Measurements from ENCODE around the gene HTRA2. TPM values are rescaled to one million over a fixed set of nuclear protein-coding genes. Genes with fewer than 3 reads are reported as not detected.

Gene HTRA2
- total RNA-seq, 1 donor from 2014 or later: 64.1 TPM

GRCh38 chr2:74495440-74495839, 34.3 kb upstream of the HTRA2 start:
- no peak overlapping the region for H3K4me3 Mint-ChIP-seq (ENCODE audit: low read depth)
- peaks cover 15% of the 10 kb centered on the region for H3K4me1 Mint-ChIP-seq (ENCODE audit: low read depth)
- peaks cover 13% of the 10 kb centered on the region for H3K27me3 Mint-ChIP-seq (ENCODE audit: low read depth)
- H3K36me3 Mint-ChIP-seq (ENCODE audit: low read depth): peaks cover 41% of the 10 kb centered on the region
- DNase-seq (ENCODE audit: low spot score): no peak
- H3K27ac Mint-ChIP-seq: no peak overlapping the region
- intact Hi-C loops (cut with micrococcal nuclease): loop anchor here (5.0 to 10.0 kb wide), 2 partner anchors 37 to 339 kb away; partner anchors contain the start of gene HK2
- no peaks in the 10 kb centered on the region for H3K9me3 Mint-ChIP-seq

GRCh38 chr2:74496997-74497776, 32.5 kb upstream of the HTRA2 start:
- peak overlapping the region; percentile 86 for H3K4me3 Mint-ChIP-seq (ENCODE audit: low read depth)
- intact Hi-C loops (cut with micrococcal nuclease): loop anchor here (5.0 to 10.0 kb wide), 2 partner anchors 35 to 338 kb away; partner anchors contain the start of gene HK2

GRCh38 chr2:74497777-74498499, 31.8 kb upstream of the HTRA2 start:
- Mint-ChIP-seq H3K36me3 (ENCODE audit: low read depth) (peaks cover 41% of the 10 kb centered on the region), H3K27me3 (ENCODE audit: low read depth) (peaks cover 30% of the 10 kb centered on the region), H3K9me3 (no peaks in the 10 kb centered on the region), H3K4me1 (ENCODE audit: low read depth) (peaks cover 28% of the 10 kb centered on the region), H3K27ac (peak overlapping the region; percentile 72), H3K4me3 (ENCODE audit: low read depth) (peak overlapping the region; percentile 86)
- intact Hi-C loops (cut with micrococcal nuclease): loop anchor here (2.0 to 10.0 kb wide), 3 partner anchors 15 to 337 kb away; partner anchors contain the start of genes CCDC142, HK2 and TTC31
- no peak for DNase-seq (ENCODE audit: low spot score)

More at GRCh38 chr2:74496997-74497776, 32.5 kb upstream of the HTRA2 start:
- Mint-ChIP-seq H3K4me1 (ENCODE audit: low read depth) (peaks cover 21% of the 10 kb centered on the region), H3K27ac (peak overlapping the region; percentile 33), H3K27me3 (ENCODE audit: low read depth) (peaks cover 25% of the 10 kb centered on the region), H3K9me3 (no peaks in the 10 kb centered on the region), H3K36me3 (ENCODE audit: low read depth) (peaks cover 41% of the 10 kb centered on the region)
- no peak for DNase-seq (ENCODE audit: low spot score)

- Mint-ChIP-seq H3K27ac (peak overlapping the region; percentile 72), H3K4me1 (ENCODE audit: low read depth) (peaks cover 31% of the 10 kb centered on the region), H3K36me3 (ENCODE audit: low read depth) (peaks cover 37% of the 10 kb centered on the region), H3K4me3 (ENCODE audit: low read depth) (peak overlapping the region; percentile 86), H3K9me3 (no peaks in the 10 kb centered on the region), H3K27me3 (ENCODE audit: low read depth) (peaks cover 30% of the 10 kb centered on the region)
- intact Hi-C loops (cut with micrococcal nuclease): loop anchor here (1.0 to 10.0 kb wide), 4 partner anchors 16 to 336 kb away; partner anchors contain the start of genes CCDC142, HK2, TLX2 and TTC31
- DNase-seq (ENCODE audit: low spot score): no peak
These were observed 31.1 kb upstream of the HTRA2 start for GRCh38 chr2:74498500-74499266.

GRCh38 chr2:74499267-74499939, 30.3 kb upstream of the HTRA2 start, which contains the start of gene LBX2:
Gene LBX2, minus strand, starts transcription at chr2:74499603. Its CDS starts 66 bp downstream, at chr2:74499537.
- Mint-ChIP-seq H3K27me3 (ENCODE audit: low read depth) (peaks cover 30% of the 10 kb centered on the region), H3K27ac (peak within 1 kb of the TSS; percentile 72), H3K36me3 (ENCODE audit: low read depth) (peaks cover 37% of the 10 kb centered on the region), H3K9me3 (no peaks in the 10 kb centered on the region), H3K4me1 (ENCODE audit: low read depth) (peaks cover 36% of the 10 kb centered on the region), H3K4me3 (ENCODE audit: low read depth) (peak within 1 kb of the TSS; percentile 86)
- intact Hi-C loops (cut with micrococcal nuclease): loop anchor here (1.0 to 10.0 kb wide), 4 partner anchors 15 to 335 kb away; partner anchors contain the start of genes CCDC142, HK2, TLX2 and TTC31
- DNase-seq (ENCODE audit: low spot score): no peak

- no peak for DNase-seq (ENCODE audit: low spot score)
- Mint-ChIP-seq H3K36me3 (ENCODE audit: low read depth) (peaks cover 44% of the 10 kb centered on the region), H3K4me1 (ENCODE audit: low read depth) (peaks cover 43% of the 10 kb centered on the region), H3K4me3 (ENCODE audit: low read depth) (peak overlapping the region; percentile 22), H3K27me3 (ENCODE audit: low read depth) (peaks cover 30% of the 10 kb centered on the region), H3K27ac (no peak overlapping the region), H3K9me3 (no peaks in the 10 kb centered on the region)
- intact Hi-C loops (cut with micrococcal nuclease): loop anchor here (1.0 to 10.0 kb wide), 4 partner anchors 14 to 335 kb away; partner anchors contain the start of genes CCDC142, HK2, TLX2 and TTC31
These were observed 29.7 kb upstream of the HTRA2 start for GRCh38 chr2:74499940-74500577.

- H3K4me3 Mint-ChIP-seq (ENCODE audit: low read depth): no peak overlapping the region
- H3K27ac Mint-ChIP-seq: no peak overlapping the region
- no peaks in the 10 kb centered on the region for H3K9me3 Mint-ChIP-seq
- intact Hi-C loops (cut with micrococcal nuclease): no loop called here
- H3K27me3 Mint-ChIP-seq (ENCODE audit: low read depth): peaks cover 30% of the 10 kb centered on the region
- DNase-seq (ENCODE audit: low spot score): no peak
- peaks cover 45% of the 10 kb centered on the region for H3K4me1 Mint-ChIP-seq (ENCODE audit: low read depth)
- peaks cover 49% of the 10 kb centered on the region for H3K36me3 Mint-ChIP-seq (ENCODE audit: low read depth)
These were observed 29.2 kb upstream of the HTRA2 start for GRCh38 chr2:74500578-74500946.

GRCh38 chr2:74501335-74502071, 28.2 kb upstream of the HTRA2 start:
- Mint-ChIP-seq H3K9me3 (no peaks in the 10 kb centered on the region), H3K27ac (no peak overlapping the region), H3K4me3 (ENCODE audit: low read depth) (peak overlapping the region; percentile 67), H3K36me3 (ENCODE audit: low read depth) (peaks cover 55% of the 10 kb centered on the region), H3K27me3 (ENCODE audit: low read depth) (peaks cover 30% of the 10 kb centered on the region), H3K4me1 (ENCODE audit: low read depth) (peaks cover 48% of the 10 kb centered on the region)
- intact Hi-C loops (cut with micrococcal nuclease): no loop called here
- DNase-seq (ENCODE audit: low spot score): no peak

- Mint-ChIP-seq H3K27ac (no peak overlapping the region), H3K4me3 (ENCODE audit: low read depth) (peak overlapping the region; percentile 71), H3K36me3 (ENCODE audit: low read depth) (peaks cover 62% of the 10 kb centered on the region), H3K27me3 (ENCODE audit: low read depth) (peaks cover 30% of the 10 kb centered on the region), H3K4me1 (ENCODE audit: low read depth) (peaks cover 54% of the 10 kb centered on the region), H3K9me3 (no peaks in the 10 kb centered on the region)
- no peak for DNase-seq (ENCODE audit: low spot score)
- intact Hi-C loops (cut with micrococcal nuclease): no loop called here
These were observed 27.5 kb upstream of the HTRA2 start for GRCh38 chr2:74502147-74502719.

- Mint-ChIP-seq H3K27me3 (ENCODE audit: low read depth) (peaks cover 30% of the 10 kb centered on the region), H3K27ac (peak overlapping the region; percentile 62), H3K4me1 (ENCODE audit: low read depth) (peaks cover 51% of the 10 kb centered on the region), H3K4me3 (ENCODE audit: low read depth) (peak overlapping the region; percentile 71), H3K9me3 (no peaks in the 10 kb centered on the region), H3K36me3 (ENCODE audit: low read depth) (peaks cover 65% of the 10 kb centered on the region)
- intact Hi-C loops (cut with micrococcal nuclease): no loop called here
- DNase-seq (ENCODE audit: low spot score): no peak
These were observed 26.8 kb upstream of the HTRA2 start for GRCh38 chr2:74502720-74503505.

Measured in activated T-helper 2 cell treated with anti-CD3 and anti-CD28 coated beads, Interferon-gamma antibody, Interleukin-2, Interleukin-4, amounts not matched to agents 10 μg/mL and 5 μg/mL and 100 μg/mL, durations not matched to agents 14 hours and 24 hours and 36 hours (primary cell).